GM15510 (cell line): ENCODE results near the gene MYO1F.

ENCODE experiments used
- POLR2A ChIP-seq: IDR thresholded peaks from 3 replicates; pipeline ENCODE4 v1.6.1; 2011; ENCODE audit warnings: borderline replicate concordance; ENCODE audit not compliant: insufficient read length; ENCODE audit errors: extremely low read depth

Gene MYO1F

GRCh38 chr19:8499048-8499833 is 78.0 kb downstream of the MYO1F start:
- no peak for TF ChIP-seq POLR2A

GRCh38 chr19:8498295-8498694 is 78.9 kb downstream of the MYO1F start:
- TF ChIP-seq POLR2A = no peak

GRCh38 chr19:8494158-8494557 is 83.1 kb downstream of the MYO1F start:
- TF ChIP-seq POLR2A = no peak

GRCh38 chr19:8491574-8491973 is 85.7 kb downstream of the MYO1F start:
- TF ChIP-seq POLR2A = no peak

GRCh38 chr19:8490873-8491272 is 86.4 kb downstream of the MYO1F start:
- TF ChIP-seq POLR2A = no peak

- TF ChIP-seq POLR2A = no peak
Observed at GRCh38 chr19:8490395-8490760, 86.9 kb downstream of the MYO1F start.

- no peak for TF ChIP-seq POLR2A
Observed at GRCh38 chr19:8489561-8490394, 87.5 kb downstream of the MYO1F start.

- TF ChIP-seq POLR2A = no peak
Observed at GRCh38 chr19:8488365-8488764, 88.9 kb downstream of the MYO1F start.

DNA sequence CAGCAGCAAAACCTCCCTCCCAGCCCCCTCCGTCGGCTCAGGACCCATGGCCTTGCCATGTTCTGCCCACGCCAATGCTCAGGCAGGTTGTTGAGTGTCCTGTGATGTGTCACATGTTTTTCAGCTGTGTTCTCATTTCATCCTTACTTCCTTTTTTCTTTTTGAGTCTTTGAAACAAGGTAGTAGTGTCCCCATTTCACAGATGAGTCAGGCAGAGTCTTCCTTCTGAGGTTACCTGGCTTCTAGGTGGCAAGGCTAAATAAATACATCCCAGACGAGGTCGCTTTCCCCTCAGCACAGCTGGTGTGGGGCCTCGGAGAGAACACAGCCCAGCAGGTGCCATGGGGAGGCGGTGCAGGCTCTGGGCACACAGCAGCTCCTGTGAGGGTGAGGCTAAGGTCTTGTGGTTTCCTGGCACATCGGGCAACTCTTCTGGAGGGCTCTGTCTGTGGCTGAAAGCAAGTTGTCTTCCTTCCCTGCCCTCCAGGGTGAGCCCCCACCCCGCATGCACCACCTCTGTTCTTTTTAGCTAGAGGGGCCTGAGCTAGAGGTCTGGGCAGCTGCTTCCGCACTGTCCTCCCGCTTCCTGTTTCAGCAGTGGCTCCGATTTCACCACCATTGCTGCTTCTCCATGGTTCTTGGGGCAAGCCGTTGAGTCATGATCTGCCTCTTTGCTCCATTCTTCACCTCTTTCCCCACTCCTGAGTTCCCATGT is 89.9 kb downstream of the MYO1F start:
- TF ChIP-seq POLR2A = no peak

GRCh38 chr19:8486661-8487136 is 90.5 kb downstream of the MYO1F start:
- no peak for TF ChIP-seq POLR2A

- TF ChIP-seq POLR2A = no peak
Observed at GRCh38 chr19:8485561-8486371, 91.5 kb downstream of the MYO1F start.

DNA sequence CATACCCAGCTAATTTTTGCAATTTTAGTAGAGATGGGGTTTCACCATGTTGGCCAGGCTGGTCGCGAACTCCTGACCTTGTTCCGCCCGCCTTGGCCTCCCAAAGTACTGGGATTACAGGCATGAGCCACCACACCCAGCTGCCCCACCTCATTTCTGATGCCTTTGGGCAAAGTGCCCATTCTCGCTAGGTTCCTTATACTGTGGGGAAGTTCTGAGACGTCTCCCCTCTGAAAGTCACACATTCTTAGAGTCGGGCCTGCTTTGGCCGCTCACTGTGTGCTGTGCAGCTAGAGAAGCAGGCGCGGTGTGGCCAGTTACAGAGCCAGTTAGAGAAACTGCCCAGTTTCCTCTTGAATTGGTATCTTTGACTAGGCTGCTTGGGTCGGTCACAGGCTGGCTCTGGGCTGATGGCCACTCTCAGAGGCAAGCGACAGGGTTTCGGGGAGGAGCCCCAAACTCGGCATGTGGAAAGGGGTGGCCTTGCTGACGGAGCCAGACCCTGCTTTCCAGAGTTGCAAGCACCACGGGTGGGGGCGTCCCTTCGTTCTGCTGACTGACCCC is 92.8 kb downstream of the MYO1F start:
- TF ChIP-seq POLR2A = no peak

- TF ChIP-seq POLR2A = no peak
Observed at GRCh38 chr19:8483165-8483564, 94.1 kb downstream of the MYO1F start.

DNA sequence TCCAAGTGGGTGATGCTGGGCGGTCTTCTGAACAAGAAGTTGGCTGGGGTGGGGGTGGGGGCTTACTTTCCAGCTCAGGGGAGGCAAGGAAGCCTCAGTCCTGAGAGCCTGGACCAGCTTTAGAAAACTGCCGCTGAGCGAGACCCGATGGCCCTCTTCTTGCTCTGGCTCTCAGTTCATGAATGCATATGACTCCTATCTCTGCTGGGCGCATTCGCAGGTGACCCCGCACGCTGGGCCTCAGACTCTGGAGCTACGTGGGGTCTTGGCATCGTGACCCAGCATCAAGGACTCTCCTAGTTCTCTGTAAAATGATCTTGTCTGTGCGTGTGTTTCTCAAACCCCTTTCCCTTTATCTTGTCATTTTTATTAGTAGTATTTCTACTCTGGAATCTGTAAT is 94.5 kb downstream of the MYO1F start:
- TF ChIP-seq POLR2A = no peak
